ENCODE data around the gene PAAF1.

The PAAF1 gene

GRCh38 chr11:73945396-73945795, 68.6 kb downstream of the PAAF1 start:
- Histone ChIP-seq H3K27ac (ENCODE audit: low read depth, low read length) (no peak overlapping the region), H2AFZ (ENCODE audit: insufficient read depth, low read length, poor library complexity) (no peak overlapping the region), H3K23ac (ENCODE audit: low read length) (no peak overlapping the region), H3K36me3 (ENCODE audit: control insufficient read depth in 1 of 2, insufficient read depth in 2 of 2, low read length in 2 of 2) (peaks cover 3 to 8% of the 10 kb centered on the region in 2 experiments), H3K4ac (ENCODE audit: low read depth, low read length) (no peak overlapping the region), H2BK12ac (ENCODE audit: low read length) (no peak overlapping the region), H4K91ac (ENCODE audit: low read depth, low read length) (no peak overlapping the region), H3K4me2 (ENCODE audit: low read length) (no peak overlapping the region), H4K12ac (ENCODE audit: low read depth, low read length) (no peak overlapping the region), H3K4me1 (ENCODE audit: control insufficient read depth in 1 of 2, insufficient read depth in 2 of 2, low read length in 2 of 2) (no peaks in the 10 kb centered on the region), H2BK5ac (ENCODE audit: low read depth, low read length, poor library complexity) (no peak overlapping the region), H3K4me3 (ENCODE audit: low read depth, low read length) (no peak overlapping the region), H2AK5ac (ENCODE audit: low read length) (no peak overlapping the region), H2BK120ac (ENCODE audit: insufficient read depth, low read length, poor library complexity) (no peak overlapping the region), H3K79me1 (ENCODE audit: low read length) (no peaks in the 10 kb centered on the region), H3K79me2 (ENCODE audit: control insufficient read depth, insufficient read depth, low read length, poor library complexity) (no peaks in the 10 kb centered on the region), H3K18ac (ENCODE audit: low read length) (no peak overlapping the region), H3K9ac (ENCODE audit: low read length) (no peak overlapping the region), H3K14ac (ENCODE audit: low read length) (no peak overlapping the region), H4K8ac (ENCODE audit: low read depth, low read length) (no peak overlapping the region), H3K9me3 (ENCODE audit: insufficient read depth, low read depth, low read length) (peaks cover 11% of the 10 kb centered on the region), H3K27me3 (ENCODE audit: insufficient read depth, low read length) (no peaks in the 10 kb centered on the region)
- DNase-seq, result no peak
- no CpG with 5 or more reads among the region's 4 CpGs for WGBS (ENCODE audit: extremely low coverage, insufficient coverage, insufficient read length)

- H3K9ac ChIP-seq (ENCODE audit: low read length), result no peak overlapping the region
- H3K9me3 ChIP-seq (ENCODE audit: insufficient read depth, low read depth, low read length), result peaks cover 8% of the 10 kb centered on the region
- peak in 1 of 2 donors; percentile 11 for DNase-seq
- H2AK5ac ChIP-seq (ENCODE audit: low read length), result no peak overlapping the region
- no peaks in the 10 kb centered on the region for H3K4me1 ChIP-seq (ENCODE audit: control insufficient read depth in 1 of 2, insufficient read depth in 2 of 2, low read length in 2 of 2)
- H2BK5ac ChIP-seq (ENCODE audit: low read depth, low read length, poor library complexity), result no peak overlapping the region
- no peak overlapping the region for H3K23ac ChIP-seq (ENCODE audit: low read length)
- no peak overlapping the region for H4K8ac ChIP-seq (ENCODE audit: low read depth, low read length)
- H2BK12ac ChIP-seq (ENCODE audit: low read length), result no peak overlapping the region
- H3K14ac ChIP-seq (ENCODE audit: low read length), result no peak overlapping the region
- no peak overlapping the region for H3K27ac ChIP-seq (ENCODE audit: low read depth, low read length)
- no peak overlapping the region for H3K4me3 ChIP-seq (ENCODE audit: low read depth, low read length)
- no peaks in the 10 kb centered on the region for H3K79me1 ChIP-seq (ENCODE audit: low read length)
- no peak overlapping the region for H3K4me2 ChIP-seq (ENCODE audit: low read length)
- H4K91ac ChIP-seq (ENCODE audit: low read depth, low read length), result no peak overlapping the region
- H3K27me3 ChIP-seq (ENCODE audit: insufficient read depth, low read length), result no peaks in the 10 kb centered on the region
- no CpG with 5 or more reads among the region's 13 CpGs for WGBS (ENCODE audit: extremely low coverage, insufficient coverage, insufficient read length)
- H3K18ac ChIP-seq (ENCODE audit: low read length), result no peak overlapping the region
- H4K12ac ChIP-seq (ENCODE audit: low read depth, low read length), result no peak overlapping the region
- H3K36me3 ChIP-seq (ENCODE audit: control insufficient read depth in 1 of 2, insufficient read depth in 2 of 2, low read length in 2 of 2), result peaks cover 3 to 5% of the 10 kb centered on the region in 2 experiments
- no peak overlapping the region for H2BK120ac ChIP-seq (ENCODE audit: insufficient read depth, low read length, poor library complexity)
- H2AFZ ChIP-seq (ENCODE audit: insufficient read depth, low read length, poor library complexity), result no peak overlapping the region
- H3K79me2 ChIP-seq (ENCODE audit: control insufficient read depth, insufficient read depth, low read length, poor library complexity), result no peaks in the 10 kb centered on the region
- H3K4ac ChIP-seq (ENCODE audit: low read depth, low read length), result no peak overlapping the region
Observed at GRCh38 chr11:73946798-73947458, 70.1 kb downstream of the PAAF1 start.

- Histone ChIP-seq H3K4ac (ENCODE audit: low read depth, low read length) (no peak overlapping the region), H3K23ac (ENCODE audit: low read length) (no peak overlapping the region), H3K18ac (ENCODE audit: low read length) (no peak overlapping the region), H2BK12ac (ENCODE audit: low read length) (no peak overlapping the region), H4K8ac (ENCODE audit: low read depth, low read length) (no peak overlapping the region), H3K9ac (ENCODE audit: low read length) (no peak overlapping the region), H3K4me2 (ENCODE audit: low read length) (no peak overlapping the region), H3K4me3 (ENCODE audit: low read depth, low read length) (no peak overlapping the region), H4K91ac (ENCODE audit: low read depth, low read length) (no peak overlapping the region), H3K36me3 (ENCODE audit: control insufficient read depth in 1 of 2, insufficient read depth in 2 of 2, low read length in 2 of 2) (peaks cover 3 to 8% of the 10 kb centered on the region in 2 experiments), H3K9me3 (ENCODE audit: insufficient read depth, low read depth, low read length) (peaks cover 8% of the 10 kb centered on the region), H2AFZ (ENCODE audit: insufficient read depth, low read length, poor library complexity) (no peak overlapping the region), H4K12ac (ENCODE audit: low read depth, low read length) (no peak overlapping the region), H2BK120ac (ENCODE audit: insufficient read depth, low read length, poor library complexity) (no peak overlapping the region), H3K79me1 (ENCODE audit: low read length) (no peaks in the 10 kb centered on the region), H2AK5ac (ENCODE audit: low read length) (no peak overlapping the region), H3K4me1 (ENCODE audit: control insufficient read depth in 1 of 2, insufficient read depth in 2 of 2, low read length in 2 of 2) (no peaks in the 10 kb centered on the region), H3K27ac (ENCODE audit: low read depth, low read length) (no peak overlapping the region), H2BK5ac (ENCODE audit: low read depth, low read length, poor library complexity) (no peak overlapping the region), H3K14ac (ENCODE audit: low read length) (no peak overlapping the region), H3K79me2 (ENCODE audit: control insufficient read depth, insufficient read depth, low read length, poor library complexity) (no peaks in the 10 kb centered on the region), H3K27me3 (ENCODE audit: insufficient read depth, low read length) (no peaks in the 10 kb centered on the region)
- no CpG with 5 or more reads among the region's 4 CpGs for WGBS (ENCODE audit: extremely low coverage, insufficient coverage, insufficient read length)
- no peak for DNase-seq
Observed at GRCh38 chr11:73949246-73949645, 72.4 kb downstream of the PAAF1 start.

- Histone ChIP-seq H3K14ac (ENCODE audit: low read length) (no peak overlapping the region), H3K23ac (ENCODE audit: low read length) (no peak overlapping the region), H3K4ac (ENCODE audit: low read depth, low read length) (no peak overlapping the region), H3K79me2 (ENCODE audit: control insufficient read depth, insufficient read depth, low read length, poor library complexity) (no peaks in the 10 kb centered on the region), H2AFZ (ENCODE audit: insufficient read depth, low read length, poor library complexity) (no peak overlapping the region), H2AK5ac (ENCODE audit: low read length) (no peak overlapping the region), H3K36me3 (ENCODE audit: control insufficient read depth in 1 of 2, insufficient read depth in 2 of 2, low read length in 2 of 2) (peaks cover 3 to 8% of the 10 kb centered on the region in 2 experiments), H2BK5ac (ENCODE audit: low read depth, low read length, poor library complexity) (no peak overlapping the region), H3K4me1 (ENCODE audit: control insufficient read depth in 1 of 2, insufficient read depth in 2 of 2, low read length in 2 of 2) (no peaks in the 10 kb centered on the region), H3K9me3 (ENCODE audit: insufficient read depth, low read depth, low read length) (peaks cover 7% of the 10 kb centered on the region), H2BK120ac (ENCODE audit: insufficient read depth, low read length, poor library complexity) (no peak overlapping the region), H2BK12ac (ENCODE audit: low read length) (no peak overlapping the region), H3K27me3 (ENCODE audit: insufficient read depth, low read length) (no peaks in the 10 kb centered on the region), H3K9ac (ENCODE audit: low read length) (no peak overlapping the region), H3K4me3 (ENCODE audit: low read depth, low read length) (no peak overlapping the region), H3K79me1 (ENCODE audit: low read length) (no peaks in the 10 kb centered on the region), H4K12ac (ENCODE audit: low read depth, low read length) (no peak overlapping the region), H3K4me2 (ENCODE audit: low read length) (no peak overlapping the region), H3K18ac (ENCODE audit: low read length) (no peak overlapping the region), H3K27ac (ENCODE audit: low read depth, low read length) (no peak overlapping the region), H4K8ac (ENCODE audit: low read depth, low read length) (no peak overlapping the region), H4K91ac (ENCODE audit: low read depth, low read length) (no peak overlapping the region)
- WGBS (ENCODE audit: extremely low coverage, insufficient coverage, insufficient read length), result no CpG with 5 or more reads among the region's 5 CpGs
- no peak for DNase-seq
Observed at GRCh38 chr11:73949912-73950311, 73.1 kb downstream of the PAAF1 start.
